Measurements from ENCODE around the gene CBX3. TPM values are rescaled to one million over a fixed set of nuclear protein-coding genes. Genes with fewer than 3 reads are reported as not detected.
A peak's percentile ranks its signal among the peaks of the same experiment; 100 is the strongest.

The CBX3 gene
- total and polyA plus RNA-seq, 2 of the 13 experiments (the other 11 are each of a cell fraction or from before 2014, with no cell fraction given), result 53.9 to 249 TPM

GRCh38 chr7:26151953-26152781 is 49.4 kb upstream of the CBX3 start, which contains the start of gene NFE2L3 (continued):
- TF ChIP-seq ZBTB10 (CRISPR knock-in tag; IDR thresholded peaks at IDR 0.05; ENCODE audit: borderline replicate concordance), result no peak
- no peak for TF ChIP-seq SNAI1 (CRISPR knock-in tag; IDR thresholded peaks at IDR 0.05; ENCODE audit: borderline replicate concordance)
- 0 out of 2 replicates have a peak, but pooled peaks have one; percentile 18 for TF ChIP-seq TFAP4 (IDR thresholded peaks at IDR 0.05; ENCODE audit: borderline replicate concordance, low read depth)
- no peak for TF ChIP-seq THAP8 (CRISPR knock-in tag; IDR thresholded peaks at IDR 0.05; ENCODE audit: borderline replicate concordance)
- TF ChIP-seq POLR2A (IDR thresholded peaks at IDR 0.05; ENCODE audit: insufficient read depth in 1 of 2, low read depth in 2 of 2, low read length in 2 of 2), result peak; percentile 34 to 69; a peak in 3 of 4 replicates
- TF ChIP-seq SP1 (IDR thresholded peaks at IDR 0.05), result no peak
- TF ChIP-seq SP1 (CRISPR knock-in tag; IDR thresholded peaks at IDR 0.05), result no peak
- TF ChIP-seq ZNF713 (CRISPR knock-in tag; IDR thresholded peaks at IDR 0.05), result no peak
- no peak for TF ChIP-seq ZNF543 (CRISPR knock-in tag; IDR thresholded peaks at IDR 0.05)
- TF ChIP-seq PLSCR1 (CRISPR knock-in tag; IDR thresholded peaks at IDR 0.05; ENCODE audit: borderline replicate concordance), result no peak
- no peak for TF ChIP-seq ZNF160 (CRISPR knock-in tag; IDR thresholded peaks at IDR 0.05)
- TF ChIP-seq ZNF644 (CRISPR knock-in tag; IDR thresholded peaks at IDR 0.05; ENCODE audit: low read depth), result no peak
- TF ChIP-seq MXI1 (IDR thresholded peaks at IDR 0.05; ENCODE audit: borderline replicate concordance, low read depth, low read length), result no peak
- TF ChIP-seq ZNF33A (CRISPR knock-in tag; IDR thresholded peaks at IDR 0.05; ENCODE audit: borderline replicate concordance), result no peak
- no peak for TF ChIP-seq PCBP1 (IDR thresholded peaks at IDR 0.05; ENCODE audit: borderline replicate concordance, low read depth, low read length)
- peak; percentile 37; the same call in 1 of the 2 replicates for TF ChIP-seq TAF1 (CRISPR knock-in tag; IDR thresholded peaks at IDR 0.05)
- 0 out of 2 replicates have a peak, but pooled peaks have one; percentile 78 for TF ChIP-seq FOXO4 (CRISPR knock-in tag; conservative IDR thresholded peaks at IDR 0.05)
- no peak for TF ChIP-seq FOSL2 (CRISPR knock-in tag; IDR thresholded peaks at IDR 0.05)
- TF ChIP-seq ZFX (CRISPR knock-in tag; IDR thresholded peaks at IDR 0.05; ENCODE audit: low read depth), result peak; percentile 39; the same call in 1 of the 2 replicates
- TF ChIP-seq TERF1 (CRISPR knock-in tag; IDR thresholded peaks at IDR 0.05), result no peak
- TF ChIP-seq ZNF143 (CRISPR knock-in tag; IDR thresholded peaks at IDR 0.05), result peak; percentile 82

Data from HepG2 (cell line).